Measurements from ENCODE around the gene ACVR1. TPM values are rescaled to one million over a fixed set of nuclear protein-coding genes. Genes with fewer than 3 reads are reported as not detected.
A peak's percentile ranks its signal among the peaks of the same experiment; 100 is the strongest.

Gene ACVR1
- total and polyA plus RNA-seq, 2 of the 13 experiments (the other 11 are each of a cell fraction or from before 2014, with no cell fraction given) = 2.3 to 5.4 TPM

DNA sequence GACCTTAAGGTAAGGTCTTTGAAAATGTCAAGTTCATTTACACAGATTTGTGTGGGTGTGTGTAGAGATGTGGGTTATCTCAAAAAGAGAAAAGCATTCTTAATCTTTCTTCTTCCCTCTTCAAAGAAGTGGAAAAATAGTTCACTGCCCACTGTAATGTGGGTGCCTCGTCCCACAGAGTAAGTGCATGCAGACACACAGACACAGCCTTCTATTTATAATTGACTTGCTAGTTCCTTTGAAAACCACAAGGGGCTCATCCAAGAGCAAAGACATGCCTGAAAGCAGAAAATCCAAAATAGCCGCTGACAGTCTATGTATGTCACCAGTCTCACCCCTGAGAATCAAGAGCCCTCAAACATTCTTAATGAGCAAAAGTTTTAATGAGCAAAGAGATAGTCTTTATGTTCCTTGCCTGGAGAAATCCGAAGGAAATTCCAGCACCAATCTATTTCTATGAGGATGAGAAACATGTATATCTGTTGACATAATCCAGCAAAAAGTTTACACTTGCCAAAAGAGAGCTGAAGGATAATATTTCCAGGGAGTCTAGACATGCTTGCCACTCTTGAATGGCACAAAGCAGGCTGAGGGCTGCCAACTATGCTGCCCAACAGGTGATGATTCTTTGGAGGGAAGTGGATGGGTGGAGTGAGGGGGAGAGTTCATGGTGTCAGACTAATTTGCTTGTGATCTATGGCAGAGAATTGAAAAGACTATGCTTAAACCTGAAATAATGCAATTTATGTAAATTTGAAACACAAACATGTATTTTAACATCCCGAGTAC lies 93.9 kb downstream of the ACVR1 start:
- no peaks in the 10 kb centered on the region for H3K27me3 ChIP-seq (ENCODE audit: control insufficient read depth in 1 of 2, insufficient read depth in 2 of 2, low read length in 2 of 2)
- POLR2A ChIA-PET = no interaction called here
- BruUV-seq (replicated peaks) = no TSS peak
- H3K79me2 ChIP-seq (ENCODE audit: insufficient read depth, low read length) = no peaks in the 10 kb centered on the region
- peaks cover 2 to 8% of the 10 kb centered on the region in 2 experiments; a peak in 2 of 5 replicates for H3K36me3 ChIP-seq (replicated peaks in 1 of 2; ENCODE audit: control insufficient read depth in 1 of 2, insufficient read depth in 2 of 2, low read length in 2 of 2)
- WGBS (ENCODE audit: low lambda C conversion rate) = 85% methylated on average over 4 of the region's 4 CpGs
- TF ChIP-seq, protein P1, sequence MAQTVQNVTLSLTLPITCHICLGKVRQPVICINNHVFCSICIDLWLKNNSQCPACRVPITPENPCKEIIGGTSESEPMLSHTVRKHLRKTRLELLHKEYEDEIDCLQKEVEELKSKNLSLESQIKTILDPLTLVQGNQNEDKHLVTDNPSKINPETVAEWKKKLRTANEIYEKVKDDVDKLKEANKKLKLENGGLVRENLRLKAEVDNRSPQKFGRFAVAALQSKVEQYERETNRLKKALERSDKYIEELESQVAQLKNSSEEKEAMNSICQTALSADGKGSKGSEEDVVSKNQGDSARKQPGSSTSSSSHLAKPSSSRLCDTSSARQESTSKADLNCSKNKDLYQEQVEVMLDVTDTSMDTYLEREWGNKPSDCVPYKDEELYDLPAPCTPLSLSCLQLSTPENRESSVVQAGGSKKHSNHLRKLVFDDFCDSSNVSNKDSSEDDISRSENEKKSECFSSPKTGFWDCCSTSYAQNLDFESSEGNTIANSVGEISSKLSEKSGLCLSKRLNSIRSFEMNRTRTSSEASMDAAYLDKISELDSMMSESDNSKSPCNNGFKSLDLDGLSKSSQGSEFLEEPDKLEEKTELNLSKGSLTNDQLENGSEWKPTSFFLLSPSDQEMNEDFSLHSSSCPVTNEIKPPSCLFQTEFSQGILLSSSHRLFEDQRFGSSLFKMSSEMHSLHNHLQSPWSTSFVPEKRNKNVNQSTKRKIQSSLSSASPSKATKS (CRISPR knock-in tag; IDR thresholded peaks at IDR 0.05) = no peak
- TF ChIP-seq ZBTB20 (CRISPR knock-in tag; IDR thresholded peaks at IDR 0.05; ENCODE audit: borderline replicate concordance, low read depth) (no peak), NFKB2 (CRISPR knock-in tag; IDR thresholded peaks at IDR 0.05; ENCODE audit: borderline replicate concordance) (no peak)
- TF ChIP-seq, protein P2, sequence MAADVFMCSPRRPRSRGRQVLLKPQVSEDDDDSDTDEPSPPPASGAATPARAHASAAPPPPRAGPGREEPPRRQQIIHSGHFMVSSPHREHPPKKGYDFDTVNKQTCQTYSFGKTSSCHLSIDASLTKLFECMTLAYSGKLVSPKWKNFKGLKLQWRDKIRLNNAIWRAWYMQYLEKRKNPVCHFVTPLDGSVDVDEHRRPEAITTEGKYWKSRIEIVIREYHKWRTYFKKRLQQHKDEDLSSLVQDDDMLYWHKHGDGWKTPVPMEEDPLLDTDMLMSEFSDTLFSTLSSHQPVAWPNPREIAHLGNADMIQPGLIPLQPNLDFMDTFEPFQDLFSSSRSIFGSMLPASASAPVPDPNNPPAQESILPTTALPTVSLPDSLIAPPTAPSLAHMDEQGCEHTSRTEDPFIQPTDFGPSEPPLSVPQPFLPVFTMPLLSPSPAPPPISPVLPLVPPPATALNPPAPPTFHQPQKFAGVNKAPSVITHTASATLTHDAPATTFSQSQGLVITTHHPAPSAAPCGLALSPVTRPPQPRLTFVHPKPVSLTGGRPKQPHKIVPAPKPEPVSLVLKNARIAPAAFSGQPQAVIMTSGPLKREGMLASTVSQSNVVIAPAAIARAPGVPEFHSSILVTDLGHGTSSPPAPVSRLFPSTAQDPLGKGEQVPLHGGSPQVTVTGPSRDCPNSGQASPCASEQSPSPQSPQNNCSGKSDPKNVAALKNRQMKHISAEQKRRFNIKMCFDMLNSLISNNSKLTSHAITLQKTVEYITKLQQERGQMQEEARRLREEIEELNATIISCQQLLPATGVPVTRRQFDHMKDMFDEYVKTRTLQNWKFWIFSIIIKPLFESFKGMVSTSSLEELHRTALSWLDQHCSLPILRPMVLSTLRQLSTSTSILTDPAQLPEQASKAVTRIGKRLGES (CRISPR knock-in tag; IDR thresholded peaks at IDR 0.05; ENCODE audit: borderline replicate concordance) = no peak
- TF ChIP-seq, protein P3, sequence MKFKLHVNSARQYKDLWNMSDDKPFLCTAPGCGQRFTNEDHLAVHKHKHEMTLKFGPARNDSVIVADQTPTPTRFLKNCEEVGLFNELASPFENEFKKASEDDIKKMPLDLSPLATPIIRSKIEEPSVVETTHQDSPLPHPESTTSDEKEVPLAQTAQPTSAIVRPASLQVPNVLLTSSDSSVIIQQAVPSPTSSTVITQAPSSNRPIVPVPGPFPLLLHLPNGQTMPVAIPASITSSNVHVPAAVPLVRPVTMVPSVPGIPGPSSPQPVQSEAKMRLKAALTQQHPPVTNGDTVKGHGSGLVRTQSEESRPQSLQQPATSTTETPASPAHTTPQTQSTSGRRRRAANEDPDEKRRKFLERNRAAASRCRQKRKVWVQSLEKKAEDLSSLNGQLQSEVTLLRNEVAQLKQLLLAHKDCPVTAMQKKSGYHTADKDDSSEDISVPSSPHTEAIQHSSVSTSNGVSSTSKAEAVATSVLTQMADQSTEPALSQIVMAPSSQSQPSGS (CRISPR knock-in tag; IDR thresholded peaks at IDR 0.05) = no peak
- H3K4me3 ChIP-seq (replicated peaks in 1 of 3; ENCODE audit: insufficient read depth in 1 of 3, low read depth in 2 of 3, low read length in 3 of 3) = no peak overlapping the region
- H3K4me2 ChIP-seq (ENCODE audit: low read depth, low read length) = no peak overlapping the region
- intact Hi-C loops (cut with micrococcal nuclease; ENCODE audit: unreplicated experiment) (loop anchor here (5.0 kb wide), 1 partner anchor 55 kb away; no protein-coding TSS in a partner anchor), in situ Hi-C loops (cut with HindIII; ENCODE audit: extremely low pct_ligation_motif_present, low pct_unique_long_range_greater_than_20kb) (no loop called here)
- no peak overlapping the region for H2AFZ ChIP-seq (ENCODE audit: low read length)
- H3K27ac ChIP-seq (ENCODE audit: extremely low read length, insufficient read depth, low read length) = no peak overlapping the region
- peak; percentile 76 for ATAC-seq
- CTCF ChIA-PET (ENCODE audit: low intra/inter-chr PET ratio, low total read pairs) = no interaction called here
- H4K20me1 ChIP-seq (ENCODE audit: insufficient read depth, low read length) = no peaks in the 10 kb centered on the region
- H3K9ac ChIP-seq (ENCODE audit: insufficient read depth, low read depth, low read length) = no peak overlapping the region
- peak; percentile 55 for FAIRE-seq
- peak; percentile 14 for DNase-seq (ENCODE audit: low spot score)
- H3K9me3 ChIP-seq (ENCODE audit: low read length) = no peaks in the 10 kb centered on the region
- H3K4me1 ChIP-seq (ENCODE audit: insufficient read depth, low read length) = peaks cover 44% of the 10 kb centered on the region
